Measurements from ENCODE around the gene PLCB2.

- TF ChIP-seq POLR2AphosphoS5 (IDR thresholded peaks at IDR 0.05) (no peak), POLR2A (IDR thresholded peaks at IDR 0.05) (no peak), CTCF (IDR thresholded peaks at IDR 0.05) (no peak), EP300 (IDR thresholded peaks at IDR 0.05) (no peak)
These were observed 15.5 kb downstream of the PLCB2 start for GRCh38 chr15:40292246-40292645.
